Testis (tissue), 2 donors: ENCODE data around the gene NAA20.

Source experiments
- POLR2A ChIP-seq: fragments of 450-650 bp; IDR thresholded peaks from one replicate; pipeline ENCODE4 v1.6.1; 2017; ENCODE audit warnings: antibody characterized with exemption, mild to moderate bottlenecking, moderate library complexity
- TF ChIP-seq, protein P1 (sequence below), 3 experiments: fragments of 450-650 bp in 2 of 3; fragments of 200-600 bp in 1 of 3; sonication (generic) in 1 of 3; IDR thresholded peaks; one replicate each; pipeline ENCODE4 v1.5.1; 2016 to 2019; ENCODE audit warnings: antibody characterized with exemption in 3 of 3, mild to moderate bottlenecking in 2 of 3, moderate library complexity in 1 of 3

DNA sequence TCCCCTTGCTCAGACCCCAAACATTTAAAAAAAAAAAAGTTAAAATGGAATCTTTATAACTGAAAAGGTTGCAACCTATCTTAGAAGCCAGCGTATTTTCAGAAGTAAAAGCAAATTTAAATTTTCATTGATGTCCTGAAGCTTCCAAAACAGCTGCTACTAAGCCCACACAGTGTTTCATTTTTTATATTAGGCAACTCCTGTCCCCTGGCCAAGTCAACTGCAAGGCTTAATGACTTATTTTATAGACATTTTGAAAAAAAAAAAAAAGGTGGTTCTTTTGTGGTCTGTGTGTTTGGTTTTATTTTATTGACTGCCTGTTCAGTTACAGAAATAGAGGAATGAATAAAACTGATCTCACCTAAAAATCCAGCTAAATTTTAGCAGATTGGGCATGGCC, 48.2 kb downstream of the NAA20 start:
- TF ChIP-seq, protein P1, sequence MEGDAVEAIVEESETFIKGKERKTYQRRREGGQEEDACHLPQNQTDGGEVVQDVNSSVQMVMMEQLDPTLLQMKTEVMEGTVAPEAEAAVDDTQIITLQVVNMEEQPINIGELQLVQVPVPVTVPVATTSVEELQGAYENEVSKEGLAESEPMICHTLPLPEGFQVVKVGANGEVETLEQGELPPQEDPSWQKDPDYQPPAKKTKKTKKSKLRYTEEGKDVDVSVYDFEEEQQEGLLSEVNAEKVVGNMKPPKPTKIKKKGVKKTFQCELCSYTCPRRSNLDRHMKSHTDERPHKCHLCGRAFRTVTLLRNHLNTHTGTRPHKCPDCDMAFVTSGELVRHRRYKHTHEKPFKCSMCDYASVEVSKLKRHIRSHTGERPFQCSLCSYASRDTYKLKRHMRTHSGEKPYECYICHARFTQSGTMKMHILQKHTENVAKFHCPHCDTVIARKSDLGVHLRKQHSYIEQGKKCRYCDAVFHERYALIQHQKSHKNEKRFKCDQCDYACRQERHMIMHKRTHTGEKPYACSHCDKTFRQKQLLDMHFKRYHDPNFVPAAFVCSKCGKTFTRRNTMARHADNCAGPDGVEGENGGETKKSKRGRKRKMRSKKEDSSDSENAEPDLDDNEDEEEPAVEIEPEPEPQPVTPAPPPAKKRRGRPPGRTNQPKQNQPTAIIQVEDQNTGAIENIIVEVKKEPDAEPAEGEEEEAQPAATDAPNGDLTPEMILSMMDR (IDR thresholded peaks at IDR 0.05): no peak
- no peak for TF ChIP-seq POLR2A
